H9 (cell line): ENCODE measurements around the gene KRT3. TPM values are rescaled to one million over a fixed set of nuclear protein-coding genes. Genes with fewer than 3 reads are reported as not detected.

Experiments
- DNase-seq: peaks from one replicate; pipeline ENCODE4 v3.0.0-alpha.2; 2017
- H2AFZ ChIP-seq: one replicate; pipeline ENCODE4 v1.6.1; 2013; ENCODE audit warnings: mild to moderate bottlenecking, low read length, control low read depth, moderate library complexity
- H2AK5ac ChIP-seq: 2 replicates; pipeline ENCODE4 v1.6.1; 2013; ENCODE audit warnings: low read length, control low read depth, mixed read lengths; ENCODE audit not compliant: insufficient read length
- H2BK120ac ChIP-seq: one replicate; pipeline ENCODE4 v1.6.1; 2013; ENCODE audit warnings: low read depth, mild to moderate bottlenecking, low read length, control low read depth, inconsistent platforms; ENCODE audit not compliant: poor library complexity, severe bottlenecking
- H2BK12ac ChIP-seq: 2 replicates; pipeline ENCODE4 v1.6.1; 2013; ENCODE audit warnings: low read length, control low read depth, mixed read lengths, low read depth; ENCODE audit not compliant: insufficient read length
- H2BK15ac ChIP-seq: 2 replicates; pipeline ENCODE4 v1.6.1; 2013; ENCODE audit warnings: low read depth, low read length, control low read depth
- H2BK20ac ChIP-seq: one replicate; pipeline ENCODE4 v1.6.1; 2013; ENCODE audit warnings: low read depth, mild to moderate bottlenecking, low read length, control low read depth, inconsistent platforms; ENCODE audit not compliant: poor library complexity, severe bottlenecking
- H2BK5ac ChIP-seq: 2 replicates; pipeline ENCODE4 v1.6.1; 2013; ENCODE audit warnings: low read length, control low read depth, mixed read lengths; ENCODE audit not compliant: insufficient read length
- H3K14ac ChIP-seq: 2 replicates; pipeline ENCODE4 v1.6.1; 2013; ENCODE audit warnings: low read length, control low read depth; ENCODE audit not compliant: insufficient read depth
- H3K18ac ChIP-seq: 2 replicates; pipeline ENCODE4 v1.6.1; 2013; ENCODE audit warnings: low read depth, mild to moderate bottlenecking, mixed read lengths, low read length, control low read depth; ENCODE audit not compliant: insufficient read length
- H3K23ac ChIP-seq: 2 replicates; pipeline ENCODE4 v1.6.1; 2013; ENCODE audit warnings: low read length, control low read depth, mixed read lengths, low read depth; ENCODE audit not compliant: insufficient read length
- H3K23me2 ChIP-seq: 2 replicates; pipeline ENCODE4 v1.6.1; 2013; ENCODE audit warnings: low read depth, mild to moderate bottlenecking, mixed read lengths, low read length, control low read depth; ENCODE audit not compliant: insufficient read length, poor library complexity, severe bottlenecking
- H3K27ac ChIP-seq: 2 replicates; pipeline ENCODE4 v1.5.1; 2013; ENCODE audit warnings: low read length, control low read depth, mixed read lengths, low read depth; ENCODE audit not compliant: insufficient read length
- H3K27me3 ChIP-seq: 2 replicates; pipeline ENCODE4 v1.6.1; 2013; ENCODE audit warnings: low read length, control low read depth, inconsistent platforms; ENCODE audit not compliant: insufficient read depth
- H3K4ac ChIP-seq: 2 replicates; pipeline ENCODE4 v1.6.1; 2013; ENCODE audit warnings: low read depth, mild to moderate bottlenecking, control low read depth, inconsistent platforms, low read length, moderate library complexity
- H3K4me1 ChIP-seq: 2 replicates; pipeline ENCODE4 v1.6.1; 2013; ENCODE audit warnings: low read length, control low read depth, inconsistent platforms; ENCODE audit not compliant: insufficient read depth
- H3K4me2 ChIP-seq: 2 replicates; pipeline ENCODE4 v1.6.1; 2013; ENCODE audit warnings: low read length, control low read depth, mixed read lengths; ENCODE audit not compliant: insufficient read length, insufficient read depth
- H3K56ac ChIP-seq: 2 replicates; pipeline ENCODE4 v1.6.1; 2013; ENCODE audit warnings: low read depth, mild to moderate bottlenecking, mixed read lengths, low read length, control low read depth; ENCODE audit not compliant: insufficient read length
- H3K79me1 ChIP-seq: 2 replicates; pipeline ENCODE4 v1.6.1; 2013; ENCODE audit warnings: low read depth, mild to moderate bottlenecking, moderate library complexity, low read length, control low read depth, inconsistent platforms; ENCODE audit not compliant: insufficient read depth, poor library complexity, severe bottlenecking
- H3K79me2 ChIP-seq: 2 replicates; pipeline ENCODE4 v1.6.1; 2013; ENCODE audit warnings: low read length, control low read depth, inconsistent platforms; ENCODE audit not compliant: insufficient read depth
- H3K9ac ChIP-seq: 2 replicates; pipeline ENCODE4 v1.6.1; 2013; ENCODE audit warnings: low read length, control low read depth, mixed read lengths; ENCODE audit not compliant: insufficient read length; ENCODE audit errors: extremely low read depth
- H3K9me3 ChIP-seq: one replicate; pipeline ENCODE4 v1.6.1; 2013; ENCODE audit warnings: low read depth, low read length, inconsistent platforms; ENCODE audit not compliant: control insufficient read depth
- H3T11ph ChIP-seq: one replicate; pipeline ENCODE4 v1.6.1; 2013; ENCODE audit warnings: mild to moderate bottlenecking, low read length, control low read depth, inconsistent platforms
- H4K20me1 ChIP-seq: one replicate; pipeline ENCODE4 v1.6.1; 2013; ENCODE audit not compliant: control insufficient read depth, insufficient read length, insufficient read depth
- H4K5ac ChIP-seq: 2 replicates; pipeline ENCODE4 v1.6.1; 2013; ENCODE audit warnings: low read depth, mild to moderate bottlenecking, mixed read lengths, low read length, control low read depth; ENCODE audit not compliant: insufficient read length
- H4K8ac ChIP-seq: replicated peaks from 2 replicates; pipeline ENCODE4 v1.6.1; 2013; ENCODE audit warnings: low read length, control low read depth, mixed read lengths, low read depth; ENCODE audit not compliant: insufficient read length
- H4K91ac ChIP-seq: 2 replicates; pipeline ENCODE4 v1.6.1; 2013; ENCODE audit warnings: low read depth, mild to moderate bottlenecking, moderate library complexity, mixed read lengths, low read length, control low read depth; ENCODE audit not compliant: insufficient read length
- H3K27ac Mint-ChIP-seq, 3 experiments: 2 replicates in 2 of 3; 3 replicates in 1 of 3; pipeline ENCODE4 v1.8.0; 2020 to 2021; ENCODE audit warnings: mixed read lengths in 3 of 3, mild to moderate bottlenecking in 1 of 3, moderate library complexity in 1 of 3
- H3K27me3 Mint-ChIP-seq: 2 replicates; pipeline ENCODE4 v1.8.0; 2021; ENCODE audit warnings: low read depth, mild to moderate bottlenecking, moderate library complexity, mixed read lengths
- H3K36me3 Mint-ChIP-seq, 3 experiments: 2 replicates in 2 of 3; 3 replicates in 1 of 3; pipeline ENCODE4 v1.8.0; 2020 to 2021; ENCODE audit warnings: low read depth in 3 of 3, mixed read lengths in 3 of 3; ENCODE audit not compliant: insufficient read depth in 1 of 3
- H3K4me1 Mint-ChIP-seq, 2 experiments: 2 replicates each; pipeline ENCODE4 v1.8.0; 2020; ENCODE audit warnings: mixed read lengths in 2 of 2
- H3K4me3 Mint-ChIP-seq, 2 experiments: 2 replicates in 1 of 2; 3 replicates in 1 of 2; pipeline ENCODE4 v1.8.0; 2020 to 2021; ENCODE audit warnings: mild to moderate bottlenecking in 2 of 2, mixed read lengths in 2 of 2, moderate library complexity in 1 of 2
- H3K9me3 Mint-ChIP-seq, 2 experiments: 2 replicates in 1 of 2; 3 replicates in 1 of 2; pipeline ENCODE4 v1.8.0; 2020; ENCODE audit warnings: mild to moderate bottlenecking in 2 of 2, mixed read lengths in 2 of 2, moderate library complexity in 1 of 2
- WGBS: extraction: QIAGEN DNeasy Blood & Tissue Kit; methylation state at CpG from one replicate; pipeline ENCODE4 v1.1.7; 2013; ENCODE audit warnings: missing lambda C conversion rate, low lambda C conversion rate, mixed read lengths; ENCODE audit not compliant: insufficient read length; ENCODE audit errors: extremely low coverage; 5-methylcytosine and 5-hydroxymethylcytosine counted together
- total RNA-seq: library from RNA; stranded (reverse); gene quantifications from 2 replicates; pipeline ENCODE4 v1.2.1, GENCODE V29; 2021
- TF ChIP-seq, protein P1 (sequence below): fragments of 200-600 bp; sonication (generic); conservative IDR thresholded peaks from 3 replicates; pipeline ENCODE4 v1.8.0; 2021; ENCODE audit warnings: antibody characterized with exemption, mild to moderate bottlenecking

Gene KRT3
- total RNA-seq, 1 experiment from 2014 or later, result not detected

DNA sequence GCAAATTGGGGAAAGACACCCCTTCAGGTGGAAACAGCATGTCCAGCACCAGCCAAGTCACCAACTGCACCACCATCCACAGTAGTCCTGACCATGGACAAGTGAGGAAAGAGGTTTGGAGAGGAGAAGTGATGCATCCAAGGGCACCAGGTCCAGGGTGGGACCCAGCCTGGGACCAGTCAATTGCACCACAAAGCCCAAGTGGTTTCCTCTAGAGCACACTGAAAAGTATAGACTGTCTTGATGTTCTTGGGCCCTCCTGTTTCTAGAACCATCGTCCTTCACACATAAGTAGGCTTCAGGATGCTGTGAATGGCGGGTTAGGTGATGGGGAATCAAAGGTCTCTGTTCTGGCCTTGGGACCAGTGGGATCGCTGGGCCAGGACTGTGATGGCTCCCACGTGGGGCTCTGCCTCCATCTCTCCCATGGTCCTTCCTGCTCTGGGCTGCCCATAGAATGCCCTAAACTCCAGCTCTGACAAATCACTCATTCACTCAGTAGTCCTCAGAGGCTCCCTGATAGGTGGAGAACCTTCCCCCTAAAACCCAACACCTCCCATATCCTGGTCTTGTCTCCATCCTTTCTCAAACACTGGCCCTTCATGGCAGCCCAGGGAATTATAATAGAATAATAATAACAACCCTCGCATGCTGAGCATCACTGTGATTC, 29.0 kb upstream of the KRT3 start:
- Histone ChIP-seq H3K4me2 (no peak overlapping the region), H4K5ac (no peak overlapping the region), H3K23me2 (no peaks in the 10 kb centered on the region), H2BK120ac (no peak overlapping the region), H3K4me1 (peaks cover 5% of the 10 kb centered on the region; the same call in 1 of the 2 replicates), H3K79me2 (no peaks in the 10 kb centered on the region), H3K79me1 (no peaks in the 10 kb centered on the region), H2BK5ac (no peak overlapping the region), H3K27me3 (no peaks in the 10 kb centered on the region), H3K23ac (no peak overlapping the region), H3K56ac (no peak overlapping the region), H2BK20ac (no peak overlapping the region), H4K91ac (no peak overlapping the region), H3K9ac (no peak overlapping the region), H4K8ac (no peak overlapping the region), H3K9me3 (no peaks in the 10 kb centered on the region), H3K18ac (no peak overlapping the region), H4K20me1 (no peaks in the 10 kb centered on the region), H3K4ac (no peak overlapping the region), H2BK15ac (no peak overlapping the region), H3T11ph (no peak overlapping the region), H3K27ac (no peak overlapping the region), H2AK5ac (no peak overlapping the region), H2AFZ (no peak overlapping the region), H3K14ac (no peak overlapping the region), H2BK12ac (no peak overlapping the region)
- no peak overlapping the region for H3K4me3 Mint-ChIP-seq
- H3K27me3 Mint-ChIP-seq, result peaks cover 2% of the 10 kb centered on the region; the same call in 1 of the 2 replicates
- peaks cover 5 to 7% of the 10 kb centered on the region in 2 experiments; a peak in 3 of 4 replicates for H3K4me1 Mint-ChIP-seq
- no peaks in the 10 kb centered on the region for H3K9me3 Mint-ChIP-seq
- no peaks in the 10 kb centered on the region for H3K36me3 Mint-ChIP-seq
- H3K27ac Mint-ChIP-seq, result peak overlapping the region in 1 of 3 experiments; percentile 20; a peak in 1 of 7 replicates
- no peak for DNase-seq
- WGBS, result no CpG with 5 or more reads among the region's 5 CpGs
- TF ChIP-seq, protein P1, sequence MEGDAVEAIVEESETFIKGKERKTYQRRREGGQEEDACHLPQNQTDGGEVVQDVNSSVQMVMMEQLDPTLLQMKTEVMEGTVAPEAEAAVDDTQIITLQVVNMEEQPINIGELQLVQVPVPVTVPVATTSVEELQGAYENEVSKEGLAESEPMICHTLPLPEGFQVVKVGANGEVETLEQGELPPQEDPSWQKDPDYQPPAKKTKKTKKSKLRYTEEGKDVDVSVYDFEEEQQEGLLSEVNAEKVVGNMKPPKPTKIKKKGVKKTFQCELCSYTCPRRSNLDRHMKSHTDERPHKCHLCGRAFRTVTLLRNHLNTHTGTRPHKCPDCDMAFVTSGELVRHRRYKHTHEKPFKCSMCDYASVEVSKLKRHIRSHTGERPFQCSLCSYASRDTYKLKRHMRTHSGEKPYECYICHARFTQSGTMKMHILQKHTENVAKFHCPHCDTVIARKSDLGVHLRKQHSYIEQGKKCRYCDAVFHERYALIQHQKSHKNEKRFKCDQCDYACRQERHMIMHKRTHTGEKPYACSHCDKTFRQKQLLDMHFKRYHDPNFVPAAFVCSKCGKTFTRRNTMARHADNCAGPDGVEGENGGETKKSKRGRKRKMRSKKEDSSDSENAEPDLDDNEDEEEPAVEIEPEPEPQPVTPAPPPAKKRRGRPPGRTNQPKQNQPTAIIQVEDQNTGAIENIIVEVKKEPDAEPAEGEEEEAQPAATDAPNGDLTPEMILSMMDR, result no peak
